HCT116 (cell line): ENCODE results near the gene IL22RA1.

ENCODE experiments used
- EZH2 ChIP-seq: fragments of 200-600 bp; sonication (generic); IDR thresholded peaks from 2 replicates; pipeline ENCODE4 v1.6.1; 2017; ENCODE audit warnings: antibody characterized with exemption, mixed run types
- JUND ChIP-seq: IDR thresholded peaks from 2 replicates; pipeline ENCODE4 v1.6.1; 2012
- POLR2A ChIP-seq: IDR thresholded peaks from 2 replicates; pipeline ENCODE4 v1.7.0; 2011; ENCODE audit warnings: borderline replicate concordance; ENCODE audit not compliant: insufficient read depth, insufficient read length; ENCODE audit errors: extremely low read depth
- POLR2AphosphoS5 ChIP-seq: IDR thresholded peaks from 2 replicates; pipeline ENCODE4 v1.6.1; 2011; ENCODE audit warnings: mild to moderate bottlenecking, low read depth, low read length, moderate library complexity
- SP1 ChIP-seq: IDR thresholded peaks from 2 replicates; pipeline ENCODE4 v1.6.1; 2012; ENCODE audit warnings: low read depth
- TCF7L2 ChIP-seq: IDR thresholded peaks from 2 replicates; pipeline ENCODE4 v1.7.0; 2011; ENCODE audit warnings: borderline replicate concordance, inconsistent platforms; ENCODE audit not compliant: insufficient read depth, insufficient read length; ENCODE audit errors: extremely low read depth
- ZNF274 ChIP-seq: fragments of 200-500 bp; sonication (Bioruptor generic); IDR thresholded peaks from 2 replicates; pipeline ENCODE4 v1.6.1; 2014; ENCODE audit warnings: mild to moderate bottlenecking, low read depth, low read length, inconsistent platforms
- TF ChIP-seq, protein P1 (sequence below), 3 experiments: fragments of 200-600 bp in 1 of 3; sonication (generic) in 1 of 3; IDR thresholded peaks in 2 of 3; conservative IDR thresholded peaks in 1 of 3; 2 replicates each; pipeline ENCODE4 v1.5.1; 2012 to 2017; ENCODE audit warnings: low read depth in 2 of 3, low read length in 2 of 3, antibody characterized with exemption in 1 of 3, borderline replicate concordance in 1 of 3, control low read depth in 1 of 3, mild to moderate bottlenecking in 1 of 3, mixed read lengths in 1 of 3, mixed run types in 1 of 3, moderate library complexity in 1 of 3; ENCODE audit not compliant: insufficient read depth in 1 of 3
- TF ChIP-seq, protein P2 (sequence below): IDR thresholded peaks from 2 replicates; pipeline ENCODE4 v1.6.1; 2011; ENCODE audit warnings: mild to moderate bottlenecking, low read length, moderate library complexity; ENCODE audit not compliant: insufficient replicate concordance; ENCODE audit errors: extremely low read depth

DNA sequence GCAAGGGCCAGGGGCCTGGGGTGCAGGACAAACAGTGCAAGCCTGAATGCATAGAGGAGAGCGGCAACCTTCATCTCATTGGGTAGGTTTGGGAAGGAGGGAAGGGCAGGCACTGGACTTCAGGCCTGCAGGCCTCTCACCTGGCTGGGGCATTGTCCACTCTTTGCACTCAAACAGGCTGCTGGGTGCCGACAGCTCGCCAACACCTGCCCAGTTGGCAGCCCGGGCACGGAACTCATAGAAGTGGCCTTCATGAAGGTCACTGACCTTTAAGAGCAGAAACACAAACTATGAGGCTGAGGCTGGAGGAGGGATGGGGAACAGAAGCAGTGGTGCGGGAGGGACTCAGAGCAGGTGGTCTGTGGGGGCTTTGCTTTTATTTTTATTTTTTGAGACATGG lies 61.8 kb downstream of the IL22RA1 start:
- TF ChIP-seq, protein P1, sequence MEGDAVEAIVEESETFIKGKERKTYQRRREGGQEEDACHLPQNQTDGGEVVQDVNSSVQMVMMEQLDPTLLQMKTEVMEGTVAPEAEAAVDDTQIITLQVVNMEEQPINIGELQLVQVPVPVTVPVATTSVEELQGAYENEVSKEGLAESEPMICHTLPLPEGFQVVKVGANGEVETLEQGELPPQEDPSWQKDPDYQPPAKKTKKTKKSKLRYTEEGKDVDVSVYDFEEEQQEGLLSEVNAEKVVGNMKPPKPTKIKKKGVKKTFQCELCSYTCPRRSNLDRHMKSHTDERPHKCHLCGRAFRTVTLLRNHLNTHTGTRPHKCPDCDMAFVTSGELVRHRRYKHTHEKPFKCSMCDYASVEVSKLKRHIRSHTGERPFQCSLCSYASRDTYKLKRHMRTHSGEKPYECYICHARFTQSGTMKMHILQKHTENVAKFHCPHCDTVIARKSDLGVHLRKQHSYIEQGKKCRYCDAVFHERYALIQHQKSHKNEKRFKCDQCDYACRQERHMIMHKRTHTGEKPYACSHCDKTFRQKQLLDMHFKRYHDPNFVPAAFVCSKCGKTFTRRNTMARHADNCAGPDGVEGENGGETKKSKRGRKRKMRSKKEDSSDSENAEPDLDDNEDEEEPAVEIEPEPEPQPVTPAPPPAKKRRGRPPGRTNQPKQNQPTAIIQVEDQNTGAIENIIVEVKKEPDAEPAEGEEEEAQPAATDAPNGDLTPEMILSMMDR (IDR thresholded peaks at IDR 0.05 in 2 of 3, conservative IDR thresholded peaks at IDR 0.05 in 1 of 3; ENCODE audit: borderline replicate concordance in 1 of 3, insufficient read depth in 1 of 3, low read depth in 2 of 3, low read length in 2 of 3): no peak
- TF ChIP-seq POLR2AphosphoS5: no peak
- TF ChIP-seq TCF7L2: no peak
- no peak for TF ChIP-seq ZNF274
- no peak for TF ChIP-seq EZH2
- TF ChIP-seq JUND: no peak
- TF ChIP-seq, protein P2, sequence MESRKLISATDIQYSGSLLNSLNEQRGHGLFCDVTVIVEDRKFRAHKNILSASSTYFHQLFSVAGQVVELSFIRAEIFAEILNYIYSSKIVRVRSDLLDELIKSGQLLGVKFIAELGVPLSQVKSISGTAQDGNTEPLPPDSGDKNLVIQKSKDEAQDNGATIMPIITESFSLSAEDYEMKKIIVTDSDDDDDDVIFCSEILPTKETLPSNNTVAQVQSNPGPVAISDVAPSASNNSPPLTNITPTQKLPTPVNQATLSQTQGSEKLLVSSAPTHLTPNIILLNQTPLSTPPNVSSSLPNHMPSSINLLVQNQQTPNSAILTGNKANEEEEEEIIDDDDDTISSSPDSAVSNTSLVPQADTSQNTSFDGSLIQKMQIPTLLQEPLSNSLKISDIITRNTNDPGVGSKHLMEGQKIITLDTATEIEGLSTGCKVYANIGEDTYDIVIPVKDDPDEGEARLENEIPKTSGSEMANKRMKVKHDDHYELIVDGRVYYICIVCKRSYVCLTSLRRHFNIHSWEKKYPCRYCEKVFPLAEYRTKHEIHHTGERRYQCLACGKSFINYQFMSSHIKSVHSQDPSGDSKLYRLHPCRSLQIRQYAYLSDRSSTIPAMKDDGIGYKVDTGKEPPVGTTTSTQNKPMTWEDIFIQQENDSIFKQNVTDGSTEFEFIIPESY: no peak
- TF ChIP-seq POLR2A: no peak
- no peak for TF ChIP-seq SP1
